ENCODE measurements around the gene OSBP2.

The OSBP2 gene

GRCh38 chr22:30847583-30847982, 152.9 kb downstream of the OSBP2 start:
- WGBS (ENCODE audit: extremely low coverage, insufficient coverage, low lambda C conversion rate), result no CpG with 5 or more reads among the region's 1 CpG
- H3K4ac ChIP-seq (ENCODE audit: low read depth, low read length), result no peak overlapping the region
- DNase-seq, result no peak

DNA sequence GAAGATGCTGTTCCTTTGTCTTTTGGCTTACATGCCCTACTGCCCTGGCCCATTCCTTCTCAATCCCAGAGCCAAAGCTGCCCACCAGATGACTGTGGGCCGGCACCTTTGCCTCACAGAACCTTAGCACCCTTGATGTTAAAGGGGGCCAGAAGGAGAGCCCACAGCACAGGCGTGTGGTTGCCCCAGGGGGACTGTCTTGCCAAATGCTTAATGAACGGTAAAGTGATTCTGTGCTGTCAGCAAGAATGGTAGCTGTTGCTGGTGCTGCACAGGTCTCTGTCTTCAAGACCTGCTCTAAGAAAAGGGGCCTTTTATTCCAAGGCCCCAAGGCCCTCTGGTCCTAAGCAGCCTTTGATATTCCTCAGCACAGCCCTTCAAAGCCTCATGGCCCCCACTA, 160.6 kb downstream of the OSBP2 start:
- Histone ChIP-seq H3K79me2 (ENCODE audit: control insufficient read depth, insufficient read depth, low read length) (no peaks in the 10 kb centered on the region), H4K8ac (ENCODE audit: low read depth, low read length) (no peak overlapping the region), H3K27me3 (ENCODE audit: insufficient read depth, low read length, poor library complexity) (no peaks in the 10 kb centered on the region), H3K4me1 (ENCODE audit: control insufficient read depth, low read depth, low read length) (no peaks in the 10 kb centered on the region), H4K5ac (ENCODE audit: low read length) (no peak overlapping the region), H3K4ac (ENCODE audit: low read depth, low read length) (no peak overlapping the region), H3K36me3 (ENCODE audit: control insufficient read depth, insufficient read depth, low read length) (no peaks in the 10 kb centered on the region), H3K4me2 (ENCODE audit: low read length) (no peak overlapping the region), H3K4me3 (ENCODE audit: low read length) (no peak overlapping the region), H3K23ac (ENCODE audit: low read length) (no peak overlapping the region), H3K9ac (ENCODE audit: low read length) (no peak overlapping the region), H3K18ac (ENCODE audit: low read length) (no peak overlapping the region), H2AK5ac (ENCODE audit: low read length) (no peak overlapping the region), H3K79me1 (ENCODE audit: low read length) (no peaks in the 10 kb centered on the region), H3K27ac (ENCODE audit: low read depth, low read length) (no peak overlapping the region), H2BK5ac (ENCODE audit: low read length) (no peak overlapping the region), H3K56ac (ENCODE audit: low read length) (no peak overlapping the region), H2BK120ac (ENCODE audit: low read depth, low read length) (no peak overlapping the region), H2BK15ac (replicated peaks; ENCODE audit: low read depth) (no peak overlapping the region)
- no CpG with 5 or more reads among the region's 3 CpGs for WGBS (ENCODE audit: extremely low coverage, insufficient coverage, low lambda C conversion rate)
- no peak for DNase-seq

More at GRCh38 chr22:30847583-30847982, 152.9 kb downstream of the OSBP2 start:
- no peak overlapping the region for H2AK5ac ChIP-seq (ENCODE audit: low read length)
- no peaks in the 10 kb centered on the region for H3K27me3 ChIP-seq (ENCODE audit: insufficient read depth, low read length, poor library complexity)
- H2BK120ac ChIP-seq (ENCODE audit: low read depth, low read length), result no peak overlapping the region
- no peaks in the 10 kb centered on the region for H3K79me1 ChIP-seq (ENCODE audit: low read length)
- H2BK15ac ChIP-seq (replicated peaks; ENCODE audit: low read depth), result no peak overlapping the region
- no peak overlapping the region for H3K4me2 ChIP-seq (ENCODE audit: low read length)
- H3K4me1 ChIP-seq (ENCODE audit: control insufficient read depth, low read depth, low read length), result no peaks in the 10 kb centered on the region
- H3K79me2 ChIP-seq (ENCODE audit: control insufficient read depth, insufficient read depth, low read length), result no peaks in the 10 kb centered on the region
- no peak overlapping the region for H3K27ac ChIP-seq (ENCODE audit: low read depth, low read length)
- H3K4me3 ChIP-seq (ENCODE audit: low read length), result no peak overlapping the region
- H3K56ac ChIP-seq (ENCODE audit: low read length), result no peak overlapping the region
- no peak overlapping the region for H3K18ac ChIP-seq (ENCODE audit: low read length)
- H2BK5ac ChIP-seq (ENCODE audit: low read length), result no peak overlapping the region
- H4K8ac ChIP-seq (ENCODE audit: low read depth, low read length), result no peak overlapping the region
- no peaks in the 10 kb centered on the region for H3K36me3 ChIP-seq (ENCODE audit: control insufficient read depth, insufficient read depth, low read length)
- H4K5ac ChIP-seq (ENCODE audit: low read length), result no peak overlapping the region
- H3K23ac ChIP-seq (ENCODE audit: low read length), result no peak overlapping the region
- H3K9ac ChIP-seq (ENCODE audit: low read length), result no peak overlapping the region

GRCh38 chr22:30855677-30856518, 161.2 kb downstream of the OSBP2 start:
- Histone ChIP-seq H3K36me3 (ENCODE audit: control insufficient read depth, insufficient read depth, low read length) (no peaks in the 10 kb centered on the region), H4K8ac (ENCODE audit: low read depth, low read length) (no peak overlapping the region), H2BK15ac (replicated peaks; ENCODE audit: low read depth) (no peak overlapping the region), H3K56ac (ENCODE audit: low read length) (no peak overlapping the region), H2BK120ac (ENCODE audit: low read depth, low read length) (no peak overlapping the region), H4K5ac (ENCODE audit: low read length) (no peak overlapping the region), H3K4ac (ENCODE audit: low read depth, low read length) (no peak overlapping the region), H3K27ac (ENCODE audit: low read depth, low read length) (no peak overlapping the region), H2AK5ac (ENCODE audit: low read length) (no peak overlapping the region), H3K18ac (ENCODE audit: low read length) (no peak overlapping the region), H3K23ac (ENCODE audit: low read length) (no peak overlapping the region), H3K4me1 (ENCODE audit: control insufficient read depth, low read depth, low read length) (no peaks in the 10 kb centered on the region), H3K27me3 (ENCODE audit: insufficient read depth, low read length, poor library complexity) (no peaks in the 10 kb centered on the region), H2BK5ac (ENCODE audit: low read length) (no peak overlapping the region), H3K4me3 (ENCODE audit: low read length) (no peak overlapping the region), H3K79me2 (ENCODE audit: control insufficient read depth, insufficient read depth, low read length) (no peaks in the 10 kb centered on the region), H3K79me1 (ENCODE audit: low read length) (no peaks in the 10 kb centered on the region), H3K9ac (ENCODE audit: low read length) (no peak overlapping the region), H3K4me2 (ENCODE audit: low read length) (no peak overlapping the region)
- no CpG with 5 or more reads among the region's 4 CpGs for WGBS (ENCODE audit: extremely low coverage, insufficient coverage, low lambda C conversion rate)
- DNase-seq, result no peak

GRCh38 chr22:30856741-30857502, 162.2 kb downstream of the OSBP2 start:
- Histone ChIP-seq H3K4me1 (ENCODE audit: control insufficient read depth, low read depth, low read length) (no peaks in the 10 kb centered on the region), H3K18ac (ENCODE audit: low read length) (no peak overlapping the region), H4K8ac (ENCODE audit: low read depth, low read length) (no peak overlapping the region), H2BK15ac (replicated peaks; ENCODE audit: low read depth) (no peak overlapping the region), H3K79me2 (ENCODE audit: control insufficient read depth, insufficient read depth, low read length) (no peaks in the 10 kb centered on the region), H3K27ac (ENCODE audit: low read depth, low read length) (no peak overlapping the region), H3K27me3 (ENCODE audit: insufficient read depth, low read length, poor library complexity) (no peaks in the 10 kb centered on the region), H2BK120ac (ENCODE audit: low read depth, low read length) (no peak overlapping the region), H3K4me3 (ENCODE audit: low read length) (no peak overlapping the region), H3K79me1 (ENCODE audit: low read length) (no peaks in the 10 kb centered on the region), H3K4me2 (ENCODE audit: low read length) (no peak overlapping the region), H3K4ac (ENCODE audit: low read depth, low read length) (no peak overlapping the region), H3K23ac (ENCODE audit: low read length) (no peak overlapping the region), H3K9ac (ENCODE audit: low read length) (no peak overlapping the region), H2AK5ac (ENCODE audit: low read length) (no peak overlapping the region), H3K36me3 (ENCODE audit: control insufficient read depth, insufficient read depth, low read length) (no peaks in the 10 kb centered on the region), H2BK5ac (ENCODE audit: low read length) (no peak overlapping the region), H3K56ac (ENCODE audit: low read length) (no peak overlapping the region), H4K5ac (ENCODE audit: low read length) (no peak overlapping the region)
- no peak for DNase-seq
- no CpG with 5 or more reads among the region's 14 CpGs for WGBS (ENCODE audit: extremely low coverage, insufficient coverage, low lambda C conversion rate)

- Histone ChIP-seq H3K4me2 (ENCODE audit: low read length) (no peak overlapping the region), H3K36me3 (ENCODE audit: control insufficient read depth, insufficient read depth, low read length) (no peaks in the 10 kb centered on the region), H3K27ac (ENCODE audit: low read depth, low read length) (no peak overlapping the region), H2BK15ac (replicated peaks; ENCODE audit: low read depth) (no peak overlapping the region), H3K4ac (ENCODE audit: low read depth, low read length) (no peak overlapping the region), H3K79me1 (ENCODE audit: low read length) (no peaks in the 10 kb centered on the region), H3K79me2 (ENCODE audit: control insufficient read depth, insufficient read depth, low read length) (no peaks in the 10 kb centered on the region), H2AK5ac (ENCODE audit: low read length) (no peak overlapping the region), H4K5ac (ENCODE audit: low read length) (no peak overlapping the region), H3K56ac (ENCODE audit: low read length) (no peak overlapping the region), H3K4me1 (ENCODE audit: control insufficient read depth, low read depth, low read length) (no peaks in the 10 kb centered on the region), H3K23ac (ENCODE audit: low read length) (no peak overlapping the region), H3K9ac (ENCODE audit: low read length) (no peak overlapping the region), H2BK120ac (ENCODE audit: low read depth, low read length) (no peak overlapping the region), H3K18ac (ENCODE audit: low read length) (no peak overlapping the region), H4K8ac (ENCODE audit: low read depth, low read length) (no peak overlapping the region), H3K27me3 (ENCODE audit: insufficient read depth, low read length, poor library complexity) (no peaks in the 10 kb centered on the region), H3K4me3 (ENCODE audit: low read length) (no peak overlapping the region), H2BK5ac (ENCODE audit: low read length) (no peak overlapping the region)
- no CpG with 5 or more reads among the region's 13 CpGs for WGBS (ENCODE audit: extremely low coverage, insufficient coverage, low lambda C conversion rate)
- DNase-seq, result no peak
Measured at GRCh38 chr22:30857791-30858190, 163.1 kb downstream of the OSBP2 start.

Data from mesendoderm (in vitro differentiated cells).